Neural progenitor cell (in vitro differentiated cells): ENCODE results near the gene HCRTR2.

Source experiments
- CTCF ChIP-seq: fragments of 200-600 bp; sonication (generic); IDR thresholded peaks from 2 replicates; pipeline ENCODE4 v1.5.1; 2017; ENCODE audit warnings: antibody characterized with exemption, mild to moderate bottlenecking
- EZH2 ChIP-seq: fragments of 200-600 bp; sonication (generic); IDR thresholded peaks from 2 replicates; pipeline ENCODE4 v1.6.1; 2017; ENCODE audit warnings: antibody characterized with exemption, mild to moderate bottlenecking, moderate library complexity

GRCh38 chr6:55266896-55267295, 92.6 kb downstream of the HCRTR2 start:
- no peak for TF ChIP-seq EZH2
- no peak for TF ChIP-seq CTCF
